ENCODE data around the gene P3H4. TPM values are rescaled to one million over a fixed set of nuclear protein-coding genes. Genes with fewer than 3 reads are reported as not detected.
A peak's percentile ranks its signal among the peaks of the same experiment; 100 is the strongest.

Gene P3H4
- total RNA-seq, 6 experiments from 2014 or later, result 1.8 to 3.8 (median 2.8) TPM

- Histone ChIP-seq H3K9me3 (no peaks in the 10 kb centered on the region), H3K36me3 (peaks cover 0 to 26% (median under 1%) of the 10 kb centered on the region in 4 donors), H3K27ac (no peak overlapping the region), H3K4me3 (no peak overlapping the region), H3K4me1 (no peaks in the 10 kb centered on the region), H3K27me3 (no peaks in the 10 kb centered on the region)
- DNase-seq (peak in 1 of 3 donors; percentile 48), ATAC-seq (no peak)
- TF ChIP-seq CTCF (IDR thresholded peaks at IDR 0.05) (no peak), POLR2A (IDR thresholded peaks at IDR 0.05) (no peak)
- intact Hi-C loops (cut with DNase I), result no loop called here
- WGBS (ENCODE audit: insufficient coverage, low coverage, low lambda C conversion rate, missing lambda C conversion rate), result 95% methylated on average over 7 of the region's 19 CpGs
These were observed 13.6 kb upstream of the P3H4 start for GRCh38 chr17:41825175-41825845.

GRCh38 chr17:41824086-41824485, 12.3 kb upstream of the P3H4 start:
- TF ChIP-seq CTCF (IDR thresholded peaks at IDR 0.05) (no peak), POLR2A (IDR thresholded peaks at IDR 0.05) (no peak)
- Histone ChIP-seq H3K27me3 (no peaks in the 10 kb centered on the region), H3K9me3 (no peaks in the 10 kb centered on the region), H3K36me3 (peaks cover 0 to 17% (median under 1%) of the 10 kb centered on the region in 4 donors), H3K27ac (no peak overlapping the region), H3K4me3 (no peak overlapping the region), H3K4me1 (no peaks in the 10 kb centered on the region)
- intact Hi-C loops (cut with DNase I), result no loop called here
- DNase-seq (peak in 1 of 3 donors; percentile 20), ATAC-seq (no peak)
- WGBS (ENCODE audit: insufficient coverage, low coverage, low lambda C conversion rate, missing lambda C conversion rate), result 73% methylated on average over 5 of the region's 7 CpGs

GRCh38 chr17:41823580-41823979, 11.8 kb upstream of the P3H4 start:
- ATAC-seq, result no peak
- intact Hi-C loops (cut with DNase I), result no loop called here
- DNase-seq, result no peak

GRCh38 chr17:41823141-41823524, 11.4 kb upstream of the P3H4 start:
- H3K4me1 ChIP-seq, result no peaks in the 10 kb centered on the region
- no peak for TF ChIP-seq CTCF (IDR thresholded peaks at IDR 0.05)
- no peak for TF ChIP-seq POLR2A (IDR thresholded peaks at IDR 0.05)
- no CpG with 5 or more reads among the region's 1 CpG for WGBS (ENCODE audit: insufficient coverage, low coverage, low lambda C conversion rate, missing lambda C conversion rate)
- no peaks in the 10 kb centered on the region for H3K9me3 ChIP-seq
- H3K36me3 ChIP-seq, result peaks cover 0 to 17% (median under 1%) of the 10 kb centered on the region in 4 donors
- intact Hi-C loops (cut with DNase I), result no loop called here
- no peaks in the 10 kb centered on the region for H3K27me3 ChIP-seq
- no peak overlapping the region for H3K4me3 ChIP-seq
- ATAC-seq (no peak), DNase-seq (no peak)
- H3K27ac ChIP-seq, result no peak overlapping the region

More at GRCh38 chr17:41823580-41823979, 11.8 kb upstream of the P3H4 start:
- Histone ChIP-seq H3K9me3 (no peaks in the 10 kb centered on the region), H3K36me3 (peaks cover 0 to 17% (median under 1%) of the 10 kb centered on the region in 4 donors), H3K27ac (no peak overlapping the region), H3K27me3 (no peaks in the 10 kb centered on the region), H3K4me3 (no peak overlapping the region), H3K4me1 (no peaks in the 10 kb centered on the region)
- 80% methylated on average over 6 of the region's 7 CpGs for WGBS (ENCODE audit: insufficient coverage, low coverage, low lambda C conversion rate, missing lambda C conversion rate)
- TF ChIP-seq CTCF (IDR thresholded peaks at IDR 0.05) (no peak), POLR2A (IDR thresholded peaks at IDR 0.05) (no peak)

Measured in right lobe of liver (tissue), 6 donors.